ENCODE results near the gene TCHHL1. TPM values are rescaled to one million over a fixed set of nuclear protein-coding genes. Genes with fewer than 3 reads are reported as not detected.
A peak's percentile ranks its signal among the peaks of the same experiment; 100 is the strongest.

TCHHL1 gene
- total and polyA plus RNA-seq, 8 donors, result not detected

DNA sequence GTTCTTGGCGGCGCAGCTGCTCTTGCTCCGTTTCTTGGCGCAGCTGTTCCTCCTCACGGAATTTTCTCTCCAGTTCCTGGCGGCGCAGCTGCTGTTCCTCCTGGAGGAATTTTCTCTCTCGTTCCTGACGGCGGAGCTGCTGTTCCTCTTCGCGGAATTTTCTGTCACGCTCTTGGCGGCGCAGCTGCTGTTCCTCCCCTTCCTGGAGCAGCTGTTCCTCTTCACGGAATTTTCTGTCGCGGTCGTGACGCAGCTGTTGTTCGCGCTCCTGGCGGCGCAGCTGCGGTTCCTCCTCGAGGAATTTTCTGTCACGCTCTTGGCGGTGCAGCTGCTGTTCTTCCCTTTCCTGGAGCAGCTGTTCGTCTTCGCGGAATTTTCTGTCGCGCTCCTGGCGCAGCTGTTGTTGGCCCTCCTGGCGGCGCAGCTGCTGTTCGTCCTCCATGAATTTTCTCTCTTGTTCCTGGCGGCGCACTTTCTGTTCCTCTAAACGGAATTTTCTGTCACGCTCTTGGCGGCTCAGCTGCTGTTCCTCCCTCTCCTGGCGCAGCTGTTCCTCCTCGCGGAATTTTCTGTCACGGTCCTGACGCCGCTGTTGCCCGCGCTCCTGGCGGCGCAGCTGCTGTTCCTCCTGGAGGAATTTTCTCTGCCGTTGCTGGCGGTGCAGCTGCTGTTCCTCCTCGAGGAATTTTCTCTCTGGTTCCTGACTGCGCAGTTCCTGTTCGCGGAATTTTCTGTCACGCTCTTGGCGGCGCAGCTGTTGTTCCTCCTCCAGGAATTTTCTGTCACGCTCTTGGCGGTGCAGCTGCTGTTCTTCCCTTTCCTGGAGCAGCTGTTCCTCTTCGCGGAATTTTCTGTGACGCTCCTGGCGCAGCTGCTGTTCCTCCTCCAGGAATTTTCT, 19.4 kb upstream of the TCHHL1 start:
- TF ChIP-seq, protein P1, sequence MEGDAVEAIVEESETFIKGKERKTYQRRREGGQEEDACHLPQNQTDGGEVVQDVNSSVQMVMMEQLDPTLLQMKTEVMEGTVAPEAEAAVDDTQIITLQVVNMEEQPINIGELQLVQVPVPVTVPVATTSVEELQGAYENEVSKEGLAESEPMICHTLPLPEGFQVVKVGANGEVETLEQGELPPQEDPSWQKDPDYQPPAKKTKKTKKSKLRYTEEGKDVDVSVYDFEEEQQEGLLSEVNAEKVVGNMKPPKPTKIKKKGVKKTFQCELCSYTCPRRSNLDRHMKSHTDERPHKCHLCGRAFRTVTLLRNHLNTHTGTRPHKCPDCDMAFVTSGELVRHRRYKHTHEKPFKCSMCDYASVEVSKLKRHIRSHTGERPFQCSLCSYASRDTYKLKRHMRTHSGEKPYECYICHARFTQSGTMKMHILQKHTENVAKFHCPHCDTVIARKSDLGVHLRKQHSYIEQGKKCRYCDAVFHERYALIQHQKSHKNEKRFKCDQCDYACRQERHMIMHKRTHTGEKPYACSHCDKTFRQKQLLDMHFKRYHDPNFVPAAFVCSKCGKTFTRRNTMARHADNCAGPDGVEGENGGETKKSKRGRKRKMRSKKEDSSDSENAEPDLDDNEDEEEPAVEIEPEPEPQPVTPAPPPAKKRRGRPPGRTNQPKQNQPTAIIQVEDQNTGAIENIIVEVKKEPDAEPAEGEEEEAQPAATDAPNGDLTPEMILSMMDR (IDR thresholded peaks at IDR 0.05), result no peak
- intact Hi-C loops (cut with DNase I), result no loop called here
- H3K4me1 ChIP-seq, result peaks cover 28 to 54% of the 10 kb centered on the region in 2 donors
- H3K9me3 ChIP-seq, result peaks cover 0 to 4% of the 10 kb centered on the region in 2 donors
- H3K4me3 ChIP-seq, result peak overlapping the region in 1 of 2 donors; percentile 16
- ATAC-seq (no peak), DNase-seq (peak in 2 of 4 donors; percentile 57 to 79)
- no peaks in the 10 kb centered on the region for H3K36me3 ChIP-seq
- no peak overlapping the region for H3K27ac ChIP-seq
- H3K27me3 ChIP-seq, result peaks cover 65 to 100% of the 10 kb centered on the region in 2 donors

DNA sequence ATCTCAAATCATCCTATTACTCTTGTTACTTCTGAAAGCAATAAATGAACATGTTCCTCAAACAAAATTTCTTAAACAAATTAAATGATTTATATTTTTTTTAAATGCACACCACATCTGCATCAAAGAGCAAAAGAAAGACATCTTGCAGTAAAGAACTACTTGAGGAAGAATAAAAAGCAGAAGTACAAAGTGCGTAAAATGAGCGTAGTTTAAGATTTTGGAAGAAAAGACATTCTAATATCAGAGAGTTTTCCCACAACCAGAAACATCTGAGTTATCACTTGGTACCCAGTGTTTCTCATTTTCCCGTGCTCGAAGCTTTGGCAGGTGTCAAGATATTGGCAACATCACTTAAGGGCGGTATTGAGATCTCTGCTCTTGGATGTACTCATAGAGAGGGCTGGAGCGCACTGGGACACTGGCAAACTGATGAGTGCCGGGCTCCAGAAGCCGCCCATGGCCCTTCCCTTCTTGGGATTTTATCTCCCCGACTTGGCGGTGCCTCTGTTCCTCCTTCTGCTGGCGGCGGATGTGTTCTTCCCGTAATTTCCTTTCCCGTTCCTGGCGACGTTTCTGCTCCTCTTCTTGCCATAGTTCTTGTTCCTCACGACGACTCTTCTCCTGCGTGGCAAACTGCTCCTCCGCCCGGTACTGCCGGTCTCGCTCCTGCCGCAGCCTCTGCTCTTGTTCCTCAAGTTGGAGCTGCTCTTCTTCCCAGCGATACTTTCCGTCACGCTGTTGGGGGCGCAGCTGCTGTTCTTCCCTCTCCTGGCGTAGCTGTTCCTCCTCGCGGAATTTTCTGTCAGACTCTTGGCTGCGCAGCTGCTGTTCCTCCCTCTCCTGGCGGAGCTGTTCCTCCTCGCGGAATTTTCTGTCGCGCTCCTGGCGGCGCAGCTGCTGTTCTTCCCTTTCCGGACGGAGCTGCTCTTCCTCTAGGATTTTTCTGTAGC, 18.4 kb upstream of the TCHHL1 start:
- peaks cover 24 to 47% of the 10 kb centered on the region in 2 donors for H3K4me1 ChIP-seq
- H3K27me3 ChIP-seq, result peaks cover 56 to 100% of the 10 kb centered on the region in 2 donors
- no peak for ATAC-seq
- intact Hi-C loops (cut with DNase I), result no loop called here
- no peak overlapping the region for H3K27ac ChIP-seq
- peak overlapping the region in 1 of 2 donors; percentile 16 for H3K4me3 ChIP-seq
- peaks cover 0 to 4% of the 10 kb centered on the region in 2 donors for H3K9me3 ChIP-seq
- TF ChIP-seq, protein P1 (IDR thresholded peaks at IDR 0.05), result no peak
- peak in 2 of 4 donors; percentile 30 to 42 for DNase-seq
- no peaks in the 10 kb centered on the region for H3K36me3 ChIP-seq

DNA sequence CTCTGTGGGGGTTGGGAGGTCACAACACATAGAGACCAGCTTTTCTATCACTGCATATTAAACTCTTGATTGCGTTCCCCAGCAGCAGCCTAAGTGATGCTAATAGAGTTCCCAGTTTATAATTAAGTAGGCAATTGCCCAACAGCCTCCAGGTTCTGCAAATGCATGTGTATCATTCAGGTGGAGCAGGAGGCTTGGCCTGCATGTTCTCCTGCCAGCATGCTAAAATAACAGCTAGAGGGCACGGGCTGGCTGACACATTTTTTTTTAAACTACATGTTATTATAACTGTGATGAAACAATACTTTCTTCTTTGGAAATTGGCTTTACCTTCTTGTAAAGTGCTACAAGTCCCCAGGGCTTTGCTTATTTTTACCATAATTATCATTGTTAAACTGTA, 16.0 kb upstream of the TCHHL1 start:
- peaks cover 6 to 22% of the 10 kb centered on the region in 2 donors for H3K4me1 ChIP-seq
- no peaks in the 10 kb centered on the region for H3K36me3 ChIP-seq
- TF ChIP-seq, protein P1 (IDR thresholded peaks at IDR 0.05), result no peak
- H3K27me3 ChIP-seq, result peaks cover 41 to 100% of the 10 kb centered on the region in 2 donors
- intact Hi-C loops (cut with DNase I), result no loop called here
- H3K27ac ChIP-seq, result no peak overlapping the region
- no peak for DNase-seq
- H3K4me3 ChIP-seq, result no peak overlapping the region
- peaks cover 0 to 4% of the 10 kb centered on the region in 2 donors for H3K9me3 ChIP-seq
- ATAC-seq, result no peak

DNA sequence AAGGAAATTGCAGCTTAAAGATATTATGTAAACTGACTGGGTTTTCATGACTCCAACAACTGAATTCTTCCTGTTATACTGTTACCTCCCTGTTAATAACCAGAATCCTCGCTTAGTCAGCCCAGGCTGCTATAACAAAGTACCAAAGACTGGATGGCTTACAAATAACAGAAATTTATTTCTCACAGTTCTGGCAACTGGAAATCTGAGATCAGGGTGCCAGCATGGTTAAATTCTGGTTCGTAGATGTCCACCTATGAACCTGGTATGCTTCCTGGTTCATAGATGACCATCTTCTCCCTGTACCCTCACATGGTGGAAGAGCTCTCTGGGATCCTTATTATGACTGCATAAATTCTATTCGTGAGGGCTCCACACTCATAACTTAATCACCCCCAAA, 8.1 kb upstream of the TCHHL1 start:
- no peak for ATAC-seq
- H3K4me3 ChIP-seq, result no peak overlapping the region
- no peak overlapping the region for H3K27ac ChIP-seq

More for the DNA sequence above, 8.1 kb upstream of the TCHHL1 start:
- no peak for DNase-seq
- TF ChIP-seq, protein P1 (IDR thresholded peaks at IDR 0.05), result no peak
- intact Hi-C loops (cut with DNase I), result no loop called here
- H3K9me3 ChIP-seq, result peaks cover 0 to 11% of the 10 kb centered on the region in 2 donors
- H3K27me3 ChIP-seq, result peaks cover 0 to 35% of the 10 kb centered on the region in 2 donors
- H3K4me1 ChIP-seq, result no peaks in the 10 kb centered on the region
- no peaks in the 10 kb centered on the region for H3K36me3 ChIP-seq
